NCI-H1694 (cell line): ENCODE results near the gene SPRED3.
"Not testable (repeated sequence)": the region's sequence is repeated elsewhere in the genome, so short reads cannot be mapped to it uniquely, and the experiment has no call there.

Source experiments
- DNase-seq: peaks from one replicate; lab custom pipeline; 2025; lab: John Stamatoyannopoulos, UW

Gene SPRED3

GRCh38 chr19:38388349-38389100 is at the start of gene SPRED3:
SPRED3 (plus strand) TSS chr19:38388697; CDS start chr19:38390303, 1,606 bp downstream.
- peak; percentile 53 for DNase-seq

- not testable (repeated sequence) for DNase-seq
Observed at GRCh38 chr19:38339011-38339410, 49.5 kb upstream of the SPRED3 start.

GRCh38 chr19:38340927-38341326 is 47.6 kb upstream of the SPRED3 start:
- no peak for DNase-seq

GRCh38 chr19:38346837-38347236 is 41.7 kb upstream of the SPRED3 start:
- DNase-seq: no peak

- no peak for DNase-seq
Observed at GRCh38 chr19:38350883-38351282, 37.6 kb upstream of the SPRED3 start.

- DNase-seq: no peak
Observed at GRCh38 chr19:38351865-38352395, 36.6 kb upstream of the SPRED3 start.

GRCh38 chr19:38352611-38353010 is 35.9 kb upstream of the SPRED3 start:
- DNase-seq: peak; percentile 87

GRCh38 chr19:38355728-38356725 is 32.5 kb upstream of the SPRED3 start:
- DNase-seq: no peak

GRCh38 chr19:38358071-38358470 is 30.4 kb upstream of the SPRED3 start:
- DNase-seq: no peak

GRCh38 chr19:38359242-38360021 is 29.1 kb upstream of the SPRED3 start:
- DNase-seq: no peak

- DNase-seq: no peak
Observed at GRCh38 chr19:38360351-38360750, 28.1 kb upstream of the SPRED3 start.

- DNase-seq: no peak
Observed at GRCh38 chr19:38360839-38361631, 27.5 kb upstream of the SPRED3 start.

GRCh38 chr19:38361633-38362075 is 26.8 kb upstream of the SPRED3 start:
- DNase-seq: peak; percentile 83

GRCh38 chr19:38362076-38362945 is 26.2 kb upstream of the SPRED3 start:
- peak; percentile 67 for DNase-seq

GRCh38 chr19:38362946-38363688 is 25.4 kb upstream of the SPRED3 start:
- not testable (repeated sequence) for DNase-seq

- DNase-seq: no peak
Observed at GRCh38 chr19:38367041-38367440, 21.5 kb upstream of the SPRED3 start.

GRCh38 chr19:38369584-38369983 is 18.9 kb upstream of the SPRED3 start:
- no peak for DNase-seq

- DNase-seq: peak; percentile 70
Observed at GRCh38 chr19:38370299-38370698, 18.2 kb upstream of the SPRED3 start.

GRCh38 chr19:38371081-38371480 is 17.4 kb upstream of the SPRED3 start:
- no peak for DNase-seq
